HL-60 (cell line): ENCODE measurements around the gene COX4I1.

Experiments
- DNase-seq, 2 experiments: peaks; one replicate each; pipeline ENCODE4 v3.0.0-alpha.2; 2010 to 2020; ENCODE audit warnings: low read depth in 1 of 2, low spot score in 1 of 2
- H3K27ac ChIP-seq: fragments of 250-450 bp; sonication (Bioruptor Pico); replicated peaks from 2 replicates; pipeline ENCODE4 v1.5.1; 2020; ENCODE audit warnings: mild to moderate bottlenecking, moderate library complexity
- H3K27me3 ChIP-seq: fragments of 250-450 bp; sonication (Bioruptor Pico); 2 replicates; pipeline ENCODE4 v1.5.1; 2021; ENCODE audit warnings: mild to moderate bottlenecking, moderate library complexity; ENCODE audit not compliant: insufficient read depth, poor library complexity, severe bottlenecking
- H3K4me3 ChIP-seq: replicated peaks from 2 replicates; pipeline ENCODE4 v1.5.1; 2011; ENCODE audit warnings: mild to moderate bottlenecking, control low read depth, low read length; ENCODE audit not compliant: insufficient read depth
- GABPA ChIP-seq: IDR thresholded peaks from 2 replicates; pipeline ENCODE4 v1.6.1; 2012; ENCODE audit warnings: low read depth
- POLR2AphosphoS5 ChIP-seq: IDR thresholded peaks from 2 replicates; pipeline ENCODE4 v1.6.1; 2012; ENCODE audit warnings: low read depth
- SPI1 ChIP-seq: IDR thresholded peaks from 2 replicates; pipeline ENCODE4 v1.6.1; 2012; ENCODE audit warnings: low read depth, mild to moderate bottlenecking, borderline replicate concordance
- TF ChIP-seq, protein P1 (sequence below): IDR thresholded peaks from one replicate; pipeline ENCODE4 v1.5.1; 2011; ENCODE audit warnings: low read length, control low read depth, inconsistent platforms; ENCODE audit not compliant: insufficient read depth
- TF ChIP-seq, protein P2 (sequence below): IDR thresholded peaks from 2 replicates; pipeline ENCODE4 v1.6.1; 2012; ENCODE audit warnings: low read depth; ENCODE audit not compliant: insufficient replicate concordance

Gene COX4I1

DNA sequence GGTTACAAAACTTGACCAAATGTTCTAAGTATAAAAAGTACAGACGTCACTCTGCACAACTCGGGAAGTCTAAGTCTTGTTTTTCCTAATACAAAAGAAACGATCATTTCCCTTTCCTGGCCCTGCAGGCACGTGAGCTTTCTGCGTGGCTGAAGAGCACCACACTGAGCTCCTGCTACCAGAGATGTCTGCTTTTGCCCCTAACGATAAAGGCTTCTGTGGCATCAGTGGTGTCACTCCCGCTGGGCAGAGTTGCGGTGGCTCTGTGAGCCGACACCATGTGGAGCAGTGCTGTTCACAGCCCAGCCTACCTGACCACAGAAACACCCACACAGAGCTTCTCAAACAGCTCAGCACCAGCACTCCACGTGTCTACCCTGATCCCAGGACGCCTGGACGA, 20.6 kb upstream of the COX4I1 start:
- DNase-seq = peak in 1 of 2 experiments; percentile 84
- H3K4me3 ChIP-seq = no peak overlapping the region
- peak overlapping the region; percentile 59 for H3K27ac ChIP-seq
- H3K27me3 ChIP-seq = no peaks in the 10 kb centered on the region
- TF ChIP-seq GABPA (no peak), POLR2AphosphoS5 (peak; percentile 57)
- TF ChIP-seq, protein P1, sequence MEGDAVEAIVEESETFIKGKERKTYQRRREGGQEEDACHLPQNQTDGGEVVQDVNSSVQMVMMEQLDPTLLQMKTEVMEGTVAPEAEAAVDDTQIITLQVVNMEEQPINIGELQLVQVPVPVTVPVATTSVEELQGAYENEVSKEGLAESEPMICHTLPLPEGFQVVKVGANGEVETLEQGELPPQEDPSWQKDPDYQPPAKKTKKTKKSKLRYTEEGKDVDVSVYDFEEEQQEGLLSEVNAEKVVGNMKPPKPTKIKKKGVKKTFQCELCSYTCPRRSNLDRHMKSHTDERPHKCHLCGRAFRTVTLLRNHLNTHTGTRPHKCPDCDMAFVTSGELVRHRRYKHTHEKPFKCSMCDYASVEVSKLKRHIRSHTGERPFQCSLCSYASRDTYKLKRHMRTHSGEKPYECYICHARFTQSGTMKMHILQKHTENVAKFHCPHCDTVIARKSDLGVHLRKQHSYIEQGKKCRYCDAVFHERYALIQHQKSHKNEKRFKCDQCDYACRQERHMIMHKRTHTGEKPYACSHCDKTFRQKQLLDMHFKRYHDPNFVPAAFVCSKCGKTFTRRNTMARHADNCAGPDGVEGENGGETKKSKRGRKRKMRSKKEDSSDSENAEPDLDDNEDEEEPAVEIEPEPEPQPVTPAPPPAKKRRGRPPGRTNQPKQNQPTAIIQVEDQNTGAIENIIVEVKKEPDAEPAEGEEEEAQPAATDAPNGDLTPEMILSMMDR = no peak

DNA sequence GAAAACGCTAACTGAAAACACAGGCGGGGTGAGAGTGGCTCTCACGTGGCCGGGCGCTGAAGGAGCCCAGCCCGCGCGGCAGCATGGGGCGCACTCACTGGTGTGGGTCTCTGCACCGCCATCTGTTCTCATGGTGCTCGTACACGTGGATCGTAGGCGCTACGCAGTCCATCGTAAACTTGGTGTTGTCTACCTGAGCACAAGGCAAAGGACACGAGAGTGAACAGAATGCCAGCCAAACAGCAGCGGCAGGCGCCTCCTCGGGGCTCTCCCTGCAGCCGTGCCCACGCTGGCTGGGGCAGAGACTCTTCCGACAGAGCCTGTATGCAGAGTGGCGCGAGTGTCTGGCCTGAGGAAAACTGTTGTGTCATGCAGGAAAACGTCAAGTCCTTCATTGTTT, 19.2 kb upstream of the COX4I1 start:
- no peak for DNase-seq
- TF ChIP-seq POLR2AphosphoS5 (no peak), SPI1 (no peak), GABPA (no peak)
- TF ChIP-seq, protein P1 = no peak
- TF ChIP-seq, protein P2, sequence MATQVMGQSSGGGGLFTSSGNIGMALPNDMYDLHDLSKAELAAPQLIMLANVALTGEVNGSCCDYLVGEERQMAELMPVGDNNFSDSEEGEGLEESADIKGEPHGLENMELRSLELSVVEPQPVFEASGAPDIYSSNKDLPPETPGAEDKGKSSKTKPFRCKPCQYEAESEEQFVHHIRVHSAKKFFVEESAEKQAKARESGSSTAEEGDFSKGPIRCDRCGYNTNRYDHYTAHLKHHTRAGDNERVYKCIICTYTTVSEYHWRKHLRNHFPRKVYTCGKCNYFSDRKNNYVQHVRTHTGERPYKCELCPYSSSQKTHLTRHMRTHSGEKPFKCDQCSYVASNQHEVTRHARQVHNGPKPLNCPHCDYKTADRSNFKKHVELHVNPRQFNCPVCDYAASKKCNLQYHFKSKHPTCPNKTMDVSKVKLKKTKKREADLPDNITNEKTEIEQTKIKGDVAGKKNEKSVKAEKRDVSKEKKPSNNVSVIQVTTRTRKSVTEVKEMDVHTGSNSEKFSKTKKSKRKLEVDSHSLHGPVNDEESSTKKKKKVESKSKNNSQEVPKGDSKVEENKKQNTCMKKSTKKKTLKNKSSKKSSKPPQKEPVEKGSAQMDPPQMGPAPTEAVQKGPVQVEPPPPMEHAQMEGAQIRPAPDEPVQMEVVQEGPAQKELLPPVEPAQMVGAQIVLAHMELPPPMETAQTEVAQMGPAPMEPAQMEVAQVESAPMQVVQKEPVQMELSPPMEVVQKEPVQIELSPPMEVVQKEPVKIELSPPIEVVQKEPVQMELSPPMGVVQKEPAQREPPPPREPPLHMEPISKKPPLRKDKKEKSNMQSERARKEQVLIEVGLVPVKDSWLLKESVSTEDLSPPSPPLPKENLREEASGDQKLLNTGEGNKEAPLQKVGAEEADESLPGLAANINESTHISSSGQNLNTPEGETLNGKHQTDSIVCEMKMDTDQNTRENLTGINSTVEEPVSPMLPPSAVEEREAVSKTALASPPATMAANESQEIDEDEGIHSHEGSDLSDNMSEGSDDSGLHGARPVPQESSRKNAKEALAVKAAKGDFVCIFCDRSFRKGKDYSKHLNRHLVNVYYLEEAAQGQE = no peak
- Histone ChIP-seq H3K27me3 (no peaks in the 10 kb centered on the region), H3K27ac (no peak overlapping the region), H3K4me3 (no peak overlapping the region)

DNA sequence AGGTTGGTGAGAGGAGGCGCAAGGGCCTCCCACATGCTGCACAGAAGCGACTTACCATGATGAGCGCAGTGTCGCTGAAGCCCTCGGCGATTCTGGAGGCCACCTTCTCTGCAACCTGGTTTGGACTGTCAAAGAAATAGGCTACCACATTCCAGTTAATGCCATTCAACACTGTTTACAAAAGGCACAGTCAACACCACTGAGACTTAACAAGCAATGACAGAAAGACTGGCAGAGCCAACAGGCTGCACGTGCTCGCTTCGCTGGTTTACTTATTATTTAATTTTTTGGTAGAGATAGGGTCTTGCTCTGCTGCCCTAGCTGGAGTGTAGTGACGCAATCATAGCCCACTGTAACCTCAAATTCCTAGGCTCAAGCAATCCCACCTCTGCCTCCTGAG, 18.3 kb upstream of the COX4I1 start:
- no peaks in the 10 kb centered on the region for H3K27me3 ChIP-seq
- TF ChIP-seq GABPA (no peak), SPI1 (no peak), POLR2AphosphoS5 (no peak)
- TF ChIP-seq, protein P2 = no peak
- TF ChIP-seq, protein P1 = no peak
- H3K4me3 ChIP-seq = no peak overlapping the region
- DNase-seq = no peak
- H3K27ac ChIP-seq = peak overlapping the region; percentile 70

DNA sequence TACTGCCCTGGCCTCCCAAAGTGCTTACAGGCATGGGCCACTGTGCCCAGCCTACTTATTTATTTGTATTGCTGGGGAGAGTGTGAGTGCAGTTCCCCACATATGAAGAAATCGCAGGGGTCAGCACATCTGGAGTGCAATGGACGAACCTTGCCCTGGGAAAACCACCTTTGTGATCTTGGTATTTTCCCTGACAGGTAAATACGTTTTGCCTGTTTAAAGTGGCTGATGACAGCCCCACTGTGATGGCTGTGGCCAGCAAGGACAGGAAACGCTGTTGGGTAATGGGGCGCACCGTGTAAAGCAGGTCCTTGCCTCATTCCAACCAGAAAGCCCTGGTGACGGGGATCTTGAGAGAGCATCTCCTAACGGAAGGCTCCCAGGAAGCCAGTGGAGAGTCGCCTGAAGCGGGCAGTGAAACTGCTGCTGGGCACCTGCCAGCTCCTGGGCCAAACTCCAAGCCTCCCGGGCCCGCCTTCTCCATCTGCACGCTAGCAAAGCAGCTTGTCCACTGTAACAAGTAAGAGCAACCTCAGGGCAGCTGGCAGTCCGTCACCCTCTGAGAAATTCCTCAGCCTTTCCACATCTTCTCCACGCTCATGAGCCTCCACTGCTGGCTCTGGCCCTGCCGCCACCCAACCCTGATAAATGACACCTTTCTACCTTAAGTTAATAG, 17.7 kb upstream of the COX4I1 start:
- no peak overlapping the region for H3K4me3 ChIP-seq
- peak in 1 of 2 experiments; percentile 55 for DNase-seq
- peak overlapping the region; percentile 70 for H3K27ac ChIP-seq
- TF ChIP-seq, protein P1 = no peak
- no peak for TF ChIP-seq SPI1
- no peak for TF ChIP-seq GABPA
- TF ChIP-seq, protein P2 = no peak
- TF ChIP-seq POLR2AphosphoS5 = no peak; the same call in 1 of the 2 replicates
- no peaks in the 10 kb centered on the region for H3K27me3 ChIP-seq
